HG03039 (cell line): Measurements from ENCODE around the gene CLEC2B.

Source experiments
- ATAC-seq: cut with Tn5 transposase; IDR thresholded peaks from one replicate; pipeline ENCODE4 v1.9.1; 2021; ENCODE audit warnings: mild to moderate bottlenecking, moderate library complexity; ENCODE audit not compliant: unreplicated experiment

Gene CLEC2B

DNA sequence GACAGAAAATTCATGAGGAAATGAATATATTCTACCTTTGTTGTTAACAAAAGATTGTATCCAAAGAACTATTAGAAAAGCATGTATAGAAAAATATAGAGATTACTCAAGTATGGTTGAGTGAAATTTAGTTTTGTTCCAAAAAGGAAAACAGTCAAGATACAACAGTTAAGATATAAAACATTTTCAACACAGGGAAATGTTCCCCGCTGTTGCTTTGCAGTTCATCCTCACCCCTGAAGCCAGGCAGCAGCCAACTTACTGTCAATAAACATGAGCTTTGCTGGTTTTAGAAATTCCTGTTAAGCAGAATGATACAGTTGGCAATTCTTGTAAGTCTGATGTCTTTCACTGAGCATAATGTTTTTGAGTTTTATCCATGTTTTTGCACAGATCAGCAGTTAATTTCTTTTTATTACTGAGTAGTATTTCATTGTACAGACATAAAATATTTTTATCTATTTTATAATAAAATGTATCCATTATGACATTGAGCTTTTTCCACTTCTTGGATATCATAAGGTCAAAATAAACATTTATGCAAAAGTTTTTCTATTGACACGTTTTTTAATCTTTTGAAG is 1.2 kb upstream of the CLEC2B start:
- no peak for ATAC-seq

DNA sequence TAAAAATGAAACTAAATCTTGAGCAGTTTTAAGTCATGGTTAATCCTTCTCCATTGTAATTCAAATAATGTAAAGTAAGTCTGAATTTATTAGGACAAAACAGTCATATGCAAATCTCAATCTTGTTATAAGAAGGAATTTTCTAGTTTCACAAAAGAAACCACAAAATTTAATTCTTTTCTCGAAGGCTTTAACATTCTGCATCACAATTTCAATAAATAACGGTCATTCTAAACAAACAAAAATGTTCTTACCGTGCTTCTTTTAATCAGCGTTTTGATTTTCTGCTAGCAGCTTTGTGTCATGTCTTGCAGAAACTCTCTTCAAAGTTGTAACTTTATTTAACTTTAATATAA is 225 bp downstream of the CLEC2B start:
- no peak for ATAC-seq

DNA sequence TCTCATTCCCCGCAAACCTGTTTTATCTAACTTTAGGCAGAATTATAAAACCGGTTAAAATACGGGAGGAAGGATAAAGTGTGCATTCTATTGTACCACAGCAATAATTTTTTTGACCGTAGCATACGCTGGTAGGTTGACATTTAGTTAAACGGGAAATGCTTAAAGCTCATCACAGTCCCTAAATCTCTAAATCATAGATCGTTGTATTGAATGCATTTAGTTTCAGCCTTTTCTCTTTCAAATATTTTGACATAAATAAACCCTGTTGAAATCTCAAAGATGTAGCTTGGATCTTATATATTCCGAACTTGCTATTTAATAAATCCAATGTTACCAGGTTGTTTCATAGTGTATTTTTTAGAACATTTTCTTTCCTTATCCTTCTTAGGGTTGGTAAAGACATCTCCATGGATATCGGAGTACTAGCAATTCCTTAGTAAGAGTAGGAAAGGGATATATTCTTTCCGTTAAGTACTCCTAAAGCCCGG is 798 bp downstream of the CLEC2B start:
- no peak for ATAC-seq

DNA sequence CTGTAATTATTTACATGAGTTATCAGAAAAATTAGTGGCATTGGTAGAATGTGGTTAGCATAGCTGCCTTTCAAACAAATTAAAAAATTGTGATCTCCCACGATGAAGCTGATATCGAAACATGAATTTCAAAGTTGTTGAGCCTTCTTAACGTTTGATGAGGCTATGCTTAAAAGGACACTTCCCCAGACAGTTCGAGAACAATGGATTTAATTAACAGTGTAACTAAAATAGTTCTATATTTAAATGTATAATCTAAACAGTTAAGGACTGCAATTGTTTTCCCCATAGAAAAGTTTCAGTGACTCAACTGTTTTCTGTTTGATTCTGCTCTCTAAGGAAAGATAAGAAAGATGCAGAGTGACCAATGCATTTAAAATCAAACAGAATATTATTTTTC is 1.6 kb downstream of the CLEC2B start:
- no peak for ATAC-seq

DNA sequence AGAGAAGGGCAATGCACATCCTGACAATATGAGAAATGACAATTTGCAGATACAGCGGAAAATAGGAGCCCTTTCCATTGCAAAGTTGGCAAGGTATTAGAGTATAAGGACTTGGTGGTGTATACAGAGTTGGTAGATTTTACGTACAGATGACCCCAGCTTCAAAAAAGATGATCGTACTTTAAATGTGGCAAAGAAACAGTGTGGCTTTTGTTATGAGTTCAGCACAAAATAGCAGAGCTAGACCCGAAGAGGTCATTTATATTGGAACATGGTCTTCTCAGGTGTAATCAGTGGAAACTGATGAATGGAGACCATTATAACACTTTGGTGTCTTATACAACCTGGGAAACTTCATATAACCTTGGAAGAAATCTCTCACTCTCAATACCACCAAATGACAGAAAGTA is 2.3 kb downstream of the CLEC2B start:
- no peak for ATAC-seq

DNA sequence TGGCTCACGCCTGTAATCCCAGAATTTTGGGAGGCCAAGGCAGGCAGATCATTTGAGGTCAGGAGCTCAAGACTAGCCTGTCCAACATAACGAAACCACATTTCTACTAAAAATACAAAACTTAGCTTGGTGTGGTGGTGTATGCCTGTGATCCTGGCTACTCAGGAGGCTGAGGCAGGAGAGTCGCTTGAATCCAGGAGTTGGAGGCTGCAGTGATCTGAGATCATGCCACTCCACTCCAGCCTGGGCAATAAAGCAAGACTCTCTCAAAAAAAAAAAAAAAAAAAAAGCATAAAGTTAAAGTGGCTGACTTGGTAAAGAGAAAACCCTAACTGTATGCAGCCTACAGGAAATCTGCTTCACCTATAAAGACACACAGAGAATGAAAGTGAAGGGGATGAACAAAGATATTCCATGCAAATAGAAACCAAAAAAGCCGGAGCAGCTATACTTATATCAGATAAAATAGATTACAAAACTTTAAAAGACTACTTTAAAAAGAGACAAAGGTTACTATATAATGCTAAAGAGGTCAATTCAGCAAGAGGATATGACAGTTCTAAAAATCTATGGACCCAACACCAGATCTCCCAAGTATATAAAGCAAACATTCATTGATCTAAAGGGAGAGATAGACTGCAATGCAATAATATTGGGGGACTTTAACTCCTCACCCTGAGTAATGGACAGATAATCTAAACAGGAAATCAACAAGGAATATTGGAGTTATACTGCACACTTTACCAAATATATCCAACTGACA is 4.1 kb downstream of the CLEC2B start:
- no peak for ATAC-seq

DNA sequence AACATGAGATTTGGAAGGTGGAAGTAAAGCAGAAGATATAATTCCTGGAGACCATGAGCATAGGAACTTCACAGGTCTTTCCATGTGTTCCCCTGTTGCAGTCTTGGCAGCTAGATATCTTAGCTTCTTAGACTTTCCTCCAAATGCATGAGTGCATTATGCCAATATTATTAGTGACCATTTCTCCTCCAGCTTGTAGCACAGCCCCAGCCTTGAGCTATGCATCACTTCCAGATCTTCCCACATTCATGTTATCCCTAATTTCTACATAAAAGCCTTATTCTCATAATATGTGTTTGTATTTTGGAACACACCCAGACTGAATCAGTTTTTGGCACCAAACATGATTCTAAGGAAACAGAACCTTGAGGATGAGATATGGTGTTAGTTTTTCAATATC is 11.0 kb downstream of the CLEC2B start:
- ATAC-seq, result no peak

DNA sequence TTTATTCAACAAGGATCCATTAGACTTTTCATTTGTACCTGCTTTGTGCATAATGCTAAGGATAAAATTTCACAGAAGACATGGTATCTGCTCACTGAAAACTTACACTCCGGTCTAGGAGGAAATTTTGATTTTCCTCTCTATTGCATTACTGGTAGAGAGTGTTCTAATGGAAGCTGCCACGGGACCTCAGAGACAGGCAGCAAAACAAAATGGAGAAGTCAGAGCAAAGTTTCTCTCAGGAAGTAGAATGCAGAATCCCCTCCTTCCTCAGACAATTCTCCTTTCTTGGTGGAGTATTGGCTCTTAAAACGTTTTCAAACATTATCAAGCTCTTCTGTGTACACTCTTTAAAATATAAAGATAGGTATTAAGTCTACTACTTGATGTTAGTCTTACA is 12.3 kb downstream of the CLEC2B start:
- ATAC-seq, result no peak

DNA sequence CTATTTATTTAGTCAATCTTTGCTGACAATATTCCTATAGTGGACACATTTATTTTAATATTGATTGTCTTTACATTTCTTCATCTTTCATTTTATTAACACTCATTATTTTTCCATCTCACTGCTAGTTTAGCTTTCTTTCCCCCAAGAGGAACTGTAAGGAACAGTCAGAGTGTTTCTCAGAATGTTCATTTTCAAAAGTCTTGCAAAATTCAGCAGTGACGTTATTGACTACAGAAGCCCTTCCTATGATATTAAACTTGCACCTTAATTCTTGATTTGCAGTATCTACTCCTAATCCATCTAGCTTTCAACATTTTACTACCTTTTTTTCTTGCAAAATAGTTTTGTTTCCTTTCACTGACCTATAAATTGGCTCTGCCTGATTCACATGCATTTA is 13.0 kb downstream of the CLEC2B start:
- ATAC-seq, result no peak

DNA sequence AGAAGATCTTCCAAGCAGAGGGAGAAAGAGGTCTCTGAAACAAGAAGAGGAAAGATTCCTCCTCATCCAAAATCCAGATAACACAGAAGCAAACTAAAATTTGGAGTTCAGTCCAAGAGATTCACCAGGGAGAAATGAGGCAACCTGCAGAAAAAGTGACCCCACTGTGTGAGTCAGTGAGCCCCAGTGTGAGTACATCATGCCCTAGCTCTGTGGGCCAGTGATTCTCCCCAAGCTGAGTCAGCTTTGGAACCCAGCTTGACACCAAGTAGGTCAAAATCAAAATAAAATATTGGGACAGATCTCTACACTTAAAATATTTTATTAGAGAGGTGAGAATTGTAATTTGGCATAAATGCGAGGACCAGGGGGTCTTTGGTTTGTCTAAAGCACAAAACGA is 17.2 kb downstream of the CLEC2B start:
- ATAC-seq, result no peak

DNA sequence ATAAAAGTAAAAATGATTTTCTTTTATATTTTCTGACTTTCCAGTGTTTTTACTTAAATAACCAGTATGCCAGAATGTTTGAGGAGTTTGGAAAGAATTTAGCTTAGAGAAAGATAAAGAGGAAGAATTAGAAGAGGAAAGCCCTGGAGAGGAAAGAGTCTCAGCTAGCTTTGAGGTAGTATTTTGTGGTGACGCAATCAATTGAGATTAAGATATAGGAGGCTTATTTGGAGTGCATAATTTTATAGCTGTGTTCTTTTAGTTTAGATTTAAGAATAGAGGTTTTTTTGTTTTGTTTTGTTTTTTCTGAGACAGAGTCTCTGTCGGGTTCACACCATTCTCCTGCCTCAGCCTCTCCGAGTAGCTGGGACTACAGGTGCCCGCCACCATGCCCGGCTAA is 18.1 kb downstream of the CLEC2B start:
- no peak for ATAC-seq

DNA sequence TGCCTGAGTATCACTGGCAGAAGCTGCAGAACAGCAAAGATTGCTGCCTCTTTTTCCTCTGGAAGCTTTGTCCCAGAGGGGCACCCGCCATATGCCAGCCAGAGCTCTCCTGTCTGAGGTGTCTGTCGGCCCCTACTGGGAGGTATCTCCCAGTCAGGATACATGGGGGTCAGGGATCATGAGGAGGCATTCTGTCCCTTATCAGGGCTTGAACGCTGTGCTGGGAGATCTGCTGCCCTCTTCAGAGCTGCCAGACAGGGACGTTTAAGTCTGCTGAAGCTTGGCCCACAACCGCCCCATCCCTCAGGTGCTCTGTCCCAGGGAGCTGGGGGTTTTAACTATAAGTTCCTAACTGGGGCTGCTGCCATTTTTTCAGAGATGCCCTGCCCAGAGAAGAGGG is 20.3 kb downstream of the CLEC2B start:
- no peak for ATAC-seq

DNA sequence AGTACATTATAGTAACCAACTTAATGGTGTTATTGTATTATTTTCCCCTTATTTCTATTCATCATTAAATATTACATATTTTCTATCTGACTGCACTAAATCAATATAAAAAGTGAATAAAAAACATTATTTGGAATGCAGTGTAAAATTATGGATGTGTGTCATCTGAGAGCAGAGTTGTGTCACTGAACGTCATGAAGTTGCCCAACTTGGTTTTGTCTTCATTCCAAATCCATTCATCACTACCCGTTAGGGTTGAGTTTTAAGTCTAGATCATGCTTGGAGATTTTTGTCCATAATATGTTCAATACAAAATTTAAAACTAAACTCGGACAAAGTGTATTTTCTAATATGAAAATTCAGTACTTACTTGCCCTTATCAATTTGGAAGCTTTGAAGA is 25.7 kb downstream of the CLEC2B start:
- no peak for ATAC-seq

DNA sequence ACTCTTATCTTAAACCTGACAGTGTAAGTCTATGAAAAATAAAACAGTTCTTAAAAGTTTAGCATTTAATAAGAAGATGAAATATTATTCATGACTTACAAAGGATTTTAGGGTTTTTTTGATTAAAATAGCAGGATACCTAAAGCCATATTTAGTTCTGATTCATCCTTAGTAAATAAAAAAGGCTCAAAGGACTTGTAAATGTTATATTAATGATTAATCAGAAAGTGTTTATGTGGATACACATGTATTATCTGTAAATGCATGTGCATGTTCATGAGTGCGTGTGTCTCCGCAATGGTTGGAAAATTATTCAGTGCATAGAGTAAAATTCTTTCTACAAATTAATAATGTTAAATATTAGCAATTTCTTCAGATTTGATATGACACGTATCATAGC is 37.4 kb downstream of the CLEC2B start:
- ATAC-seq, result no peak

DNA sequence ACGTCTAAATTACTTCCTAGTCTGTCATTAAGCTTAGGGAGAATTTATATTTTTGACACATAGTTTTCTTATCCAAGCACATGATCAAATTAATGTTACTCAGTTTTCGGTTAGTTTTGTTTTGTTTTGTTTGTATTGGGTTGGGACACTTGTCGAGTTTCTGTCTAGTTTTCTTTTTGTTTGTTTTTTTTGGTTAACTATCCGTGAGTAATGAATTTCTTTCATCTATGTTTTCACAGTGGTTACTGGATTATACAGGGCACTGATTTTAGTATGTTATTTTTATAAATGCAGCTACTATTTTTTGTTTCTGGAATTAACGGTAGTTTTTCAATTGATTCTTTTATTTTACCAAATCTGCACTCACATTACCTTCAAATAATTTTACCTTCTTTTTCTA is 39.2 kb downstream of the CLEC2B start:
- ATAC-seq, result no peak

DNA sequence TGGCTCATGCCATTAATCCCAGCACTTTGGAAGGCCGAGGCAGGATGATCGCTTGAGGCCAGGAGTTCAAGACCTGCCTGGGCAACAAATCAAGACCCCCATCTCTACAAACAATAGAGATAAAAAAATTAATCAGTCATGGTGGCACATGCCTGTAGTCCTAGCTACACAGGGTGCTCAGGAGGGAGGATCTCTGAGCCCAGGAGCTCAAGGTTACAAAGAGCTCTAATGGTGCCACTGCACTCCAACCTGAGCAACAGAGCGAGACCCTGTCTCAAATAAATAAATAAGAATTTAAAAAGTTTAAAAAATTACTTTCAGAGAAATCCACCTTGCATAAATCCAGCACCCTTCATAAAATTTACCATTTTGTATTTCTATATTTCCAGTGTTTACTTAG is 39.7 kb downstream of the CLEC2B start:
- ATAC-seq, result no peak

DNA sequence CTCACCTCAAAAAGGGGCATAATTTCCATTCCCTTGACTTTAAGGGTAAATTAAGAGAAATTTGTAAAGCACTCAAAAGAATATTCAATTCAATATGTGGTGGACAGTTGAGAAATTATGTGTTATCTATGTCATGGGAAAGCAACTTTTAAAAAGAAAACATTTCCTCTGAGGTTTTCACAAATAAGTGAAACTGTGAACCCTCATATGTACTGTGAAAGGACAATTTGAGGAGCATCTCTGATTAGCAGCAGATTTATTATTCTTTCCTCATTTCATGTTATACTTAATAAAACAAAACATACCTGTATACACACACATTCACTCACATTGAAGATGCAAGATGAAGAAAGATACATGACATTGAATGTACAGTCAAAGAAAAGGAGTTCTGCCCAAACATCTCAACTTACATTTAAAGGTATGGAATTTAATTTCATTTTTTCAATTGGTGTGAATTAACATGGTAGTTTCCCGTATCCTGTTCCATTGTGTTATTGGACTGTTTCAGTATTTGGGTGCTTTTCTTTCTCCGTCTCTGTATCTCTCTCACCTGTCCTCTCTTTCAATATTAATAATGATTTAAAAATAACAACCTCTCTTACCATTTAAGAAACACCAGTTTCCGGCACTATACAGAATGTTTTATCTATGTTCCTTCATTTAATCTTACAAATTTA is 41.8 kb downstream of the CLEC2B start, which contains the start of gene KLRF1:
Gene KLRF1, plus strand, starts transcription at position 273 of the 680 bp plus-strand sequence. Its CDS starts 64 bp downstream, at position 337.
- ATAC-seq, result no peak

DNA sequence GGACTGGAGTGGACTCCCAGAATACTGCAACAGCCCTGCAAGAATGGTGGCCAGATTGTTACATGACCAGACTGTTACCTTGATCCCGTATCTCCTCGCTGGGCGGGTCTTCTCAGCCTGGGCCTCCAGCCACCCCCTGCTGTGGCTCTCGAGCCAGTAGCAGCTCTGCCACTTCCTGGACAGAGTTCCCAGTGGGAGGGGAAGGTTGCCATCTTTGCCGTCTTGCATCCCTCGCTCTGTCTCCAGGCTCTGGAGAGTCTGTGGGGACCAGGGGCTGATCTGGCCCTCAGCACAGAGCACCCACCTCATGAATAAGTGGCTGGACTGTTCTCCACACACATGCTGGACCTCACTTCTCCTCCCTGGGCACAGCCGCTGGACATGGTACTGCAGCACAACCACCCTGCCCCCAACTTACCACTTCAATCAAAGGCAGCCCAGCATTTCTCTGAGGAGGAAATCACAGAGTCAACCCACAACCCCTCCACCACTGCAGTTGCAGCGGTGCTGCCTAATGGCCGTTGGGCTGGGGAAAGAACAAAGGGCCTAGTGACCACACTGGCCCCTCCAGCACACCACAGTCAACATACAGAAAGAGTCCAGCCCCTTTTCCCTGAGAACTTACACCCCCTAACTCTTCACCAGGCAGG is 48.7 kb downstream of the CLEC2B start:
- no peak for ATAC-seq

DNA sequence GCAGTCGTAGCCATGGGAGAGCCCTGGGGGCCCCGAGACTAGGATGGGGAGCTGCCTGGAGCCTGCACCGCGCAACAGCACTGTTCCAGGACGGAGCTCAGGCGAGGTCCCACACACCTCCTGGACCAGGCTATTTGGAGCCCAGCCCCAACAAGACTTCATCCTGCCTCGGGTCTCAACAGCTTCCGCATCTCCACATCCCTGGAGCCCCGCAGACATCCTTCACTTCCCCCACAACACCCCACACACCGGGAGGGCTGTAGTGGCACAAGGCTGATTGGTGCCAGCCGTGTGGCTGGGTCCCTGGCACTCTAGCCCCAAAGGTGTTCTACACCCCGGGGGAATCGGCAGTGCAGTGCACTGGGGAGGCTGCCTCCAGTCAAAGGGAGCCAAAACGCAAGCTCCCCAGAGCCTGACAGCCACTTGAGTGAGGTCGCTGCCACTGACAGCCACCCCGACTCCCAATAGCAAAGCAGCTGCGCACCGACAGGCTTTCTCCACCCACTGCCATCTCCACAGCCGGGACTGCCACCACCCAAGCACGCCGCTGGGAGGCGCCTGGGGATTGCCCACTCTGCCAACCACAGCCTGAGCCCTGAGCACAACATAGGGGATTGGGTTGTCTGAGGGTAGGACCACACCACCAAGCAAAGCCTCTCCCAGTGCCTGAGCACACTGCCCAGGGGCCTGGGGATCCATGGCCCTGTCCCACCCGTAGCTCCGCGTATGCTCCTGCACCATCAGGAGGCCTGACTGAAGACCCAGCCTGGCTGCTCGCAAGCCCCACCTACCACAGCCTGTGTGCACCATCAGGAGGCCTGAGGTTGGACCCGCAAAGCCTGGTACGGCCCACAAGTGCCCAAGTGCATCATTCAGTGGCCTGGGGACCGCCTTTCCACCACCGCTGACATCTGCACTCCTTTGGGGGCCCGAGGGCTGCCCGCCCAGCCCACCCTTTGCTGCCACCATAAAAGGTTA is 55.0 kb downstream of the CLEC2B start:
- peak; percentile 91 for ATAC-seq

DNA sequence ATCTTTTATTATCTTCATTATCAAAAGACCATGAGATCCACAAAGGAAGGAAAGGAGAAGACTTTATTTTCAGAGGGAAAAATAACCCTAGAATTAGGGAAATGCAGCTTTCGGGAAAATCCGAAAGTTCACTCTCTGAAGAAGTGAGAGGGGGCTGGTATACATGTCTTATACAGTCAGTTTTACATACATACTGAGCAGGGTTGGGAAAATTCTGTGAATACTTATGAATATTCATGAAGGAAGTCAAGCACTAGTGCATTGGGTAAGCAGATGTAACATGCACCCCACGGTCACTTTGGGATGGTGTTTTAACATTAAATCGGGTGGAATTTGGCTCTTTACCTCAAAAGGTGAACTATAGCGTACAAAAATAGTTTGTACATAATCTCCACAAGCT is 57.5 kb downstream of the CLEC2B start:
- ATAC-seq, result no peak
